T47D (cell line): ENCODE measurements around the gene TEKT4.
"Not testable (repeated sequence)": the region's sequence is repeated elsewhere in the genome, so short reads cannot be mapped to it uniquely, and the experiment has no call there.

ENCODE experiments used
- DNase-seq, 2 experiments: peaks; one replicate each; pipeline versions ENCODE4 v3.0.0 to v3.0.0-alpha.2; 2011 to 2012; ENCODE audit warnings: low read depth in 1 of 2, low spot score in 1 of 2
- JUND ChIP-seq: IDR thresholded peaks from 2 replicates; pipeline ENCODE4 v1.6.1; 2012; ENCODE audit warnings: low read depth
- in situ Hi-C: cut with HindIII; loops from 2 replicates; pipeline ENCODE4 v1.10.0; 2016; ENCODE audit warnings: low sequenced_read_pairs, low pct_unique_long_range_greater_than_20kb

The TEKT4 gene

DNA sequence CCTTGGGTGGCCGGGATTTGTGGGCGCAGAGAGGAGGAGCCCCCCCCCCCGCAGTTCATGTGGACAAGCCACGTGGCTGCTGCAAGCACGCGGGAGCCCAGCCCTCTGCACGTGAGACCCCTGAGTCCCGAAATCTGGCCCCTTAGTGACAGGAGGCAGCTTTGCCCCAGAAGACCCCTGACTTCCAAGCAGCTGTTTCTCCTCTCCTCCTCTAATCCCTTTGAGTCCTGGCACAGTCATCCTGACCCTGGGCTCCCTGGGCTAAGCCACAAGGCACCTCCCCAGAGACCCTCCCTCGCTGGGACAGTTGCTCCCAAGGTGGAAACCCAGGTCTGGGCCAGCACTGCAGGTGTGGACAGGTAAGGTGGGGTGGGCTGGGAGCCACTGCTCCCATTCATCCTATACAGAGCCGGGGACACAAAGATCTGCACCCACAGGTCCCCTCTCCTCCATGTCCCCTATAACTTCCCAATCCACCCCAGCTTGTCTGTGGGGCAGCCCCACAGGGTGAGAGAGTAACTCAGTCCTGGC, 923 bp downstream of the TEKT4 start:
- DNase-seq, result no peak
- in situ Hi-C loops, result no loop called here
- TF ChIP-seq JUND, result no peak

DNA sequence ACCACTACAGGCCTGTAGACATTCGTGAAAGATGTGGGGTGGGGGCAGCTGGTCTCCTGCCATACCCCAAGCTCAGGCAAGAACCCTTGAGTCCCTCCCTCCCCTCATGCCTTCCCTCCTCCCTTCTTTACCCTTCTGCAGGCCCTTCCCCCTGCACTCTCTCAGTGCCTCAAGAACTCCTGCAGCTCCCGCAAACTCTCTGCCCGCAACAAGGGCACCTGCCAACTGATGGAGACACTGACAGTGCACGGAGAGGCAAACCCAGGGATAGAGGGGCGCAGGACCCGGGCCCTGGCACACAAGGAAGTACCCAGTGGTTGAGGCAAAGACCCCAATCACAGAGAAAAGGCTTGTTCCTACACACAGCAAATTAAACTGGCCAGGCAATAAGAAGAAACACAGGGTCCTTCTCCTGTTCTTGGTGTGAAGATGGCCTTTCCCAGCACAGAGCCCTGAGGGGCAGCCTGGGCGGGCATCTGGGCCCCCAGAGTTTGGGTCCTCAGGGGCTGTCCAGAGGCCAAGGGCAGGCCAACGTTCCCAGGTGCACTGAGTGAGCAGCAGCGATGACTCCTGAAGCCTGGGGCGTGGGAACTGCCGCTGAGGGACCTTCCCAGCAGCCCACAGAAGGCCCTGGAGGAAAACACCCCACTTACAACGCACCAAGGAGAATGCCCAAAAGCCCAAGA, 1.6 kb downstream of the TEKT4 start:
- in situ Hi-C loops, result no loop called here
- no peak for TF ChIP-seq JUND
- no peak for DNase-seq

DNA sequence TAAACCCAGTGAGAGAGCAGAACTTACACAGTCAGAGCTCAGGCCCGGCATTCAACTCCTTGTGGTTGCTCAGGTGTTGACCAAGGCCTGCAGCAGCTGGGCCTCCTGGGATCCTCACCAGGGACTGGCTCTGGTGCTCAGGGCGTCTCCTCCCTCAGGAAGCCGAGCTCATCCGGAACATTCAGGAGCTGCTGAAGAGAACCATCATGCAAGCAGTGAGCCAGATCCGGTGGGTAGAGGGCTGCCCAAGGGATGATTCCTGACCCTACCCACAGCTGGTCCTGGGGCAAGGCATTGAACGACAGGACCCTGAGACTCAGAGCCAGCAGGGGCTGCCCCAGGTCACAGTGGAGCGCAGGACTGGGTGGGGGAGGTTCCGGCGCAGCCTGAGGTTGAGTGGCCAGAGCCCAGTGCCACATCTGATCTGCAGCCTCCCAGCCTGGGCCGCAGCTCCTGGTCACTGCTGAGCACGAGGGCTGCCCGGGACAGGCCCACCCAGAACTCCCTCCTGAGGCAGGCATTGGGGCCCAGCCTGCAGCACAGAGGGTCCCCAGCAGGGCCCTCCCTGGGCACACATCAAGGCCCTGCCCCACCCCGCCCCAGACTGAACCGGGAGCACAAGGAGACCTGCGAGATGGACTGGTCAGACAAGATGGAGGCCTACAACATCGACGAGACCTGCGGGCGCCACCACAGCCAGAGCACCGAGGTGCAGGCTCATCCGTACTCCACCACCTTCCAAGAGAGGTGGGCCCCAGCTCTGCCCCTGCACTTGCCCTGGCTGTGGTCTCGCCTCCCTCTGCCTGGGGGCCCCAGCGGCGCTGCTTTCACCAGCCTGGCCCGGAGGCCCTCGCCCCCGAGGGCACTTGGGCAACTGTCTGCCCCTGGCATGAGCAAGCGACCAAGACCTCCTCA, 2.4 kb downstream of the TEKT4 start:
- no peak for DNase-seq
- in situ Hi-C loops, result no loop called here
- no peak for TF ChIP-seq JUND

DNA sequence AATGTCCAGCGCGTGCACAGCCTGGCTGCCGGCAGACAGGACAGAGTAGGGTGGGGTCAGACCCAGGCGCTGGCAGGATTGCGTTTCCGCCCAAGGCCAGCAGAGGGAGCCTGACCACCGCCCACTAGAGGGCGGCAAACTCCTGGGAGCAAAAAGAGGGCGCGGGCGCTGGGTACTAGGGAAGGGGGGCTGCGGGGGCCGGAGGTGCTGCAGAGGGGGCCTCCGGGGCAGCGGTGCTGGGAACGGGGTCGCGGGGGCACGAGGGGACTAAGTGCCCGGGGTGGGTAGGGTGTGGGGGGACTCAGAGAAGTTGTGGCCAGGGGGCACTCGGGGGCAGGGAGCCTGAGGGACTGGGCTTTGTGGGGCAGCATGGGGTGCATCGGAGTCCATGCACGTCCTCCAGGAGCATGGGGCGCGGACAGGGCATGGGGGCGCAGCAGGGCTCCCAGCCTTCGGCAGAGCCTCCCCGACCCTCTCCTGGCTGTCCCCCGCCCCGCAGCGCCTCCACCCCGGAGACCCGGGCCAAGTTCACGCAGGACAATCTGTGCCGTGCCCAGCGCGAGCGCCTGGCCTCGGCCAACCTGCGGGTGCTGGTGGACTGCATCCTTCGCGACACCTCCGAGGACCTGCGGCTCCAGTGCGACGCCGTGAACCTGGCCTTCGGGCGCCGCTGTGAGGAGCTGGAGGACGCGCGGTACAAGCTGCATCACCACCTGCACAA, 3.2 kb downstream of the TEKT4 start:
- no peak for TF ChIP-seq JUND
- peak; percentile 67 to 80 for DNase-seq
- in situ Hi-C loops, result no loop called here

DNA sequence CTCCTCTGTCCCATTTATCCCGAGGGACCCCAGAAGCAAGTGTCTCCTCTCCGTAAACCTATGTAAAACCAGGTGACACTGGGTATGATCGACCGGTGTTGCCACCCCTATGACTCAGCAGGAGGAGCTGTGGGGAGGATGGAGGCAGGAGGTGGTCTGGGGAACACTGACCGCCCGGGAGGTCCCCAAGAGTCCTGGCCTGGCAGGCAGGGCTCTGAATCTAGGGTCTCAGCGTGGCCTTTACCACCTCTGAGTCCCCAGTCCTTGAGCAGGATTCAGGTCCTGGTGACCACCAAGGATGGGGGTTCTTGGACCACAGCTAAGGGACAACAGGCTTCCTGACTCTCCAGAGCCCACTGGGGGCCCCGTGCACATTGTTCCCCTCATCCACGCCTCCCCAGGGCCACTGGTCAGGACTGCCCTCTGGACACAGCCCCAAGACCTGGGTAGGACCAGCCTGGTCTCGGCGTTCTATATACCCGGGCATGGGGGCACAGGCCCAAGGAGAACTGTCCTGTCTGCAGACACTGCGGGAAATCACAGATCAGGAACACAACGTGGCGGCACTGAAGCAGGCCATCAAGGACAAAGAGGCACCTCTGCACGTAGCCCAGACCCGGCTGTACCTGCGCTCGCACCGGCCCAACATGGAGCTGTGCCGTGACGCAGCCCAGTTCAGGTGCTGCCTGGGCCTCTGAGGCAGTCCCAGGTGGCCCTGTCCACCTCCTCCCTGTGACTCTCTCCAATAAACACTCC, 4.0 kb downstream of the TEKT4 start:
- DNase-seq, result no peak
- in situ Hi-C loops, result no loop called here
- no peak for TF ChIP-seq JUND

DNA sequence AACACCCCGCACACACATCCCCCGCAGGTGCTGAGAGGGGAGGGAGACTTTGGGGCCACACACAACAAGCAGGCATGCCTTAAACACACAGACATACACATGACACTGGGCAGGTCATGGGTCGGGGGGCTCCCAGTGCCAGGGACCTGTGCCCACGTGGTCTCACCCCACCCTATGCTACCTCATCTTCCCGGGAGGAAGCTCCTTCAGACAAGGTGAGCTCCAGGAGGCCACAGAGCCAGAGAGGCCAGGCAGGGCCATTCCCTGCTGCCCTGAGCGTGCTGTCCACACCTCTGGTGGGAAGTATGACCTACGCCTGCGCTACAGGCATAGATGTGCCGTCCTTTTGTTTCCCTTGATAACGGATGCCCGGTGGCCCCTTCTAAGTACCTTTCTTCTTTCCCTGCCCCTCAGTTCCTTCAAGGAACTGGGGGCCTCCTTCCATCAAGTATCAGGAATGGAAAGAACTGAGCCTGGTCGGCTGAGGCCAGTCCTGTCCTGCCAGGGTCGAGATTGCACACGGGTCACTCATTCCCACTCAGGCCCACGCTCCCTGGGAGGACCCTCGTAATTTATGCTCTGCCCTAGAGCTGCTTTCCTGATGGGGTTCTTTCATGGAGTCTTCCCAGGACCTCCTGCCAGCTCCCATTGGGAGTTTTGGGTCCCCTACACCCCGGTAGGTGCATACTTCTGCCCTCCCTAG, 4.7 kb downstream of the TEKT4 start:
- DNase-seq, result no peak
- in situ Hi-C loops, result no loop called here
- no peak for TF ChIP-seq JUND

DNA sequence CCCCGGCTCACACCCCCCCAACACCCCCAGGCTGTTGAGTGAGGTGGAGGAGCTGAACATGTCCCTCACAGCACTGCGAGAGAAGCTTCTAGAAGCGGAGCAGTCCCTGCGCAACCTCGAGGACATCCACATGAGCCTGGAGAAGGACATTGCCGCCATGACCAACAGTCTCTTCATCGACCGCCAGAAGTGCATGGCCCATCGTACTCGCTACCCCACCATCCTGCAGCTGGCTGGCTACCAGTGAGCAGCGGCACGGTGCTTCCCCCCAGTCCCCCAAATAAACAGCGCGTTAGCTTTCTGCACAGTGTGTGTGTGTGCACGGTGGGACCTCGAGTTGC, 5.3 kb downstream of the TEKT4 start:
- no peak for DNase-seq
- in situ Hi-C loops, result no loop called here
- TF ChIP-seq JUND, result no peak

DNA sequence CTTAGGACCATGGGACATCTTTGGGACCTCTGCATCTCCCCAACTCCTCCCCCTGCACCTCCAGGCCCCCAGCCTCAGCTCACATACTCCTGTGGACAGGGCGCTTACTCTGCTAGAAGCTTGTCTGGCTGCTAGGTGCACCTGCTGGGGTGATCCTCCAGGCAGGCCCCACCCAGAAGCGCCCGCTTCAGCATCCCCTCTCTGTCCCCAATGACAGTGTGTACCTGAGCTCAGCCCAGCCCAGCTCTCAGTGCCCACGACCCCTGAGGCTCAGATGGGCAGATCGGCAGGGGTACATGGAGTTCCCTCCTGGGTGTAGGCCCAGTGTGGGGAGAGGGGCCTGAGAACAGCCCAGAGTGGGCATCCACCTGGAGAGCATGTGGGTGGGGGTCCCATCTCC, 5.9 kb downstream of the TEKT4 start:
- no peak for DNase-seq
- TF ChIP-seq JUND, result no peak
- in situ Hi-C loops, result no loop called here

DNA sequence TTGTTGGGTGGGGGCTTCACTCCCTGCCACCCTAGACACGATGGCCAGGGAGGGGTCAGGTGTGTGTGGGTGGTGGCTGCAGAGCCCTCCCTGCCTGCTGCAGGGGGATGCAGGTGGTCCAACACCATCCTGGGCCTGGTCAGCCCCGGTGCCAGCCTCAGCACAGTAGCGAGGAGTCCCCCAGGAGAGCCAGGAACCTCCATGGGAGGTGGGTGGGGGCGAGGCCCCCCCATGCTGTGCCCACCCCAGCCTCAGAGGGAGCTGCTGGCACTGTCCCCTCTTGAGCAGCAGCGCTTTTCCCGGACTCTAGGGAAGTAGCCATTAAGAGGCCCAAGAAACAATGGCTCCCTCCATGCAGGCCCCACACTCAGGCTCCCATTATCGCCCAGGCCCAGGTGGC, 7.3 kb downstream of the TEKT4 start:
- in situ Hi-C loops, DNase-seq: not testable (repeated sequence)

DNA sequence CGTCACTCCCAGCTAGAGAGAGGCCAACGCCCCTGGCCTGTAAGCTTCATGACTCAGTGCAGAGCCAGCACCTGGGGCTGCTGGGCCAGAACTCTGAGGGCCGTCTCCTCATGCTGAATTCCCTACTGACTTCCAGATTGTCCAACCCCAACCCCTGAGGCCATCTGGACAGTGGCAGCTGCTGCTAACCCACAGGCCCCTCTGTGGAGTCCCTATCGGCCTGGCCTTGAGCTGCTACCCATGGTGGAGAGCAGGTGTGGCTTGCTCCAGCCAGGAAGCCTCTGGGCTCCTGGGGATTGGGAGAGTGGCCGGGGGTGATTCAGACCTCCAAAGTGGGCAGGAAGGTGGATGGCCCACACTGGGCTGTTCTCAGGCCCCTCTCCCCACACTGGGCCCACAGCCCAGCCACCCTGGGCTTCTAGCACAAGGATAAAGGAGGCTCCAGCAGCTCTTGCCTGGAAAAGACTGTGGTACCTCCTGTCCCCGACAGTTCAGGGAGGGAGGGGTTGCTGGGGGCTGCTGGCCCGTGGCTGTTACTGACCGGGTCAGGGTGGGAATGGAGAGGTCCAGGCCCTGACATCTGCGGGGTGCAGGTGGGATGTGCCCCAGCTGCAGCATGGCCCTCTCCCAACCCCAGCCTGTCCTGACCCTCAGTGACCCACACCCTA, 8.2 kb downstream of the TEKT4 start:
- in situ Hi-C loops, result no loop called here
- no peak for DNase-seq
- TF ChIP-seq JUND, result no peak

DNA sequence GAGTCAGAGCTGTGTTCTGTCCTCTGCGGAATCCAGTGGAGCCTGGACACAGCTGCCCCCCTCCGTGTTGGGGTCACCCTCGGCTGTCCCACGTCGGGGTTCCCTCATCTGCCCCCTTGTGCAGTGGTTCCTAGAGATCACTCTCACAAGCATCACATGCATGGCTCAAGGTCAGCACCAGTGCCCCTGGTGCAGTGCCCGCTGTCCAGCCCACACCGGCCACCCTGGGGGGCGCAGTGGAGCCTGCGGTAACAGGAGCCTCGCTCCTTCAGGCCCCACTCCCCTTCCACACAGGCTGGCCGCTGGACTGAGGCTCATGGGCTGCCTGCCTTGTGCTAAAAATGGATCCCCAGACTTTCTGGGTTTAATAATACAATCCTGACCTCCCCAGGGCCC, 8.8 kb downstream of the TEKT4 start:
- TF ChIP-seq JUND, result no peak
- in situ Hi-C loops, result no loop called here
- DNase-seq, result no peak

DNA sequence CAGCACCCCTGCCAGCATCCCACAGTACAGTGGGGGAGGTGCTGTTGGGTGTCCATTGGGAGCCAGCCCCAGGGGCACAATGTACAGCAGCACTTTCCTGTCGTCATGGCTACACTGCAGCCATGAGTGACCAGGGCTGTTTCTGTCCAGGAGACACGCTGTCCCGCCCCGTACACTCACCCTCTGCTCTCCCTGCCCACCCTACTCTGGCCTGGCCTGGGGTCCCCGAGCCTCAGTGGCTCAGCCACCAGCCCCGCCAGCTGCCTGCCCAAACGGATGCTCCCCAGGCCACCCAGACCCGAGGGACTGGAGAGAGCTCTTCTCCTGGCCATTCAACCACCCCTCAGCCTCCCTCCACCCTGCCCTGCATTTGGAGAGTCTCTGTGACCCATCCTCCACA, 9.3 kb downstream of the TEKT4 start:
- in situ Hi-C loops, result no loop called here
- no peak for TF ChIP-seq JUND
- DNase-seq, result no peak
